Gastroesophageal sphincter (tissue), 4 donors: Measurements from ENCODE around the gene GDF7. TPM values are rescaled to one million over a fixed set of nuclear protein-coding genes. Genes with fewer than 3 reads are reported as not detected.

ENCODE experiments used
- ATAC-seq: fragments of 150-250 bp; one replicate; pipeline ENCODE4 v1.9.1; 2016; ENCODE audit warnings: mild to moderate bottlenecking, moderate library complexity
- H3K27ac ChIP-seq, 4 donors: fragments of 200-600 bp; sonication (generic) in 3 of 4; 1 replicate in 3 of 4; 2 replicates in 1 of 4; pipeline ENCODE4 v1.5.1; 2016 to 2019
- H3K27me3 ChIP-seq: fragments of 200-600 bp; sonication (generic); one replicate; pipeline ENCODE4 v1.5.1; 2019
- H3K36me3 ChIP-seq, 2 donors: fragments of 200-600 bp; sonication (generic); one replicate each; pipeline ENCODE4 v1.5.1; 2019; ENCODE audit warnings: control low read depth in 1 of 2
- H3K4me1 ChIP-seq, 3 donors: fragments of 200-600 bp; sonication (generic); 1 replicate in 2 of 3; 2 replicates in 1 of 3; pipeline ENCODE4 v1.5.1; 2016 to 2019; ENCODE audit warnings: control low read depth in 2 of 3
- H3K4me3 ChIP-seq, 2 donors: fragments of 200-600 bp; sonication (generic); one replicate each; pipeline ENCODE4 v1.5.1; 2019; ENCODE audit warnings: mild to moderate bottlenecking in 1 of 2, moderate library complexity in 1 of 2
- H3K9me3 ChIP-seq, 3 donors: fragments of 200-600 bp; sonication (generic); one replicate each; pipeline ENCODE4 v1.5.1; 2017 to 2019; ENCODE audit warnings: control low read depth in 2 of 3
- CTCF ChIP-seq, 4 experiments: fragments of 200-600 bp in 2 of 4; fragments of 450-650 bp in 2 of 4; sonication (generic) in 1 of 4; IDR thresholded peaks; one replicate each; pipeline ENCODE4 v1.5.1; 2017 to 2019; ENCODE audit warnings: antibody characterized with exemption in 4 of 4, mild to moderate bottlenecking in 2 of 4, moderate library complexity in 2 of 4
- EP300 ChIP-seq: sonication (generic); formaldehyde crosslinking; IDR thresholded peaks from one replicate; pipeline ENCODE4 v1.6.1; 2017; ENCODE audit warnings: antibody characterized with exemption, mild to moderate bottlenecking
- POLR2A ChIP-seq, 2 donors: fragments of 450-650 bp; IDR thresholded peaks; one replicate each; pipeline ENCODE4 v1.6.1; 2017; ENCODE audit warnings: antibody characterized with exemption in 2 of 2, mild to moderate bottlenecking in 2 of 2, moderate library complexity in 1 of 2
- POLR2AphosphoS5 ChIP-seq: sonication (generic); formaldehyde crosslinking; IDR thresholded peaks from one replicate; pipeline ENCODE4 v1.6.1; 2017; ENCODE audit warnings: antibody characterized with exemption
- WGBS, 2 donors: methylation state at CpG; one replicate each; pipeline ENCODE4 v1.1.5; 2018; ENCODE audit warnings: low coverage in 1 of 2; 5-methylcytosine and 5-hydroxymethylcytosine counted together
- total RNA-seq, 4 donors: library from RNA; depleted of rRNA; stranded (reverse); fragments of >200 nt; gene quantifications; one replicate each; pipeline ENCODE4 v1.1.0, GENCODE V29; 2016

The GDF7 gene
- total RNA-seq, 4 donors from 2014 or later, result 1.2 to 19.9 (median 15.3) TPM

DNA sequence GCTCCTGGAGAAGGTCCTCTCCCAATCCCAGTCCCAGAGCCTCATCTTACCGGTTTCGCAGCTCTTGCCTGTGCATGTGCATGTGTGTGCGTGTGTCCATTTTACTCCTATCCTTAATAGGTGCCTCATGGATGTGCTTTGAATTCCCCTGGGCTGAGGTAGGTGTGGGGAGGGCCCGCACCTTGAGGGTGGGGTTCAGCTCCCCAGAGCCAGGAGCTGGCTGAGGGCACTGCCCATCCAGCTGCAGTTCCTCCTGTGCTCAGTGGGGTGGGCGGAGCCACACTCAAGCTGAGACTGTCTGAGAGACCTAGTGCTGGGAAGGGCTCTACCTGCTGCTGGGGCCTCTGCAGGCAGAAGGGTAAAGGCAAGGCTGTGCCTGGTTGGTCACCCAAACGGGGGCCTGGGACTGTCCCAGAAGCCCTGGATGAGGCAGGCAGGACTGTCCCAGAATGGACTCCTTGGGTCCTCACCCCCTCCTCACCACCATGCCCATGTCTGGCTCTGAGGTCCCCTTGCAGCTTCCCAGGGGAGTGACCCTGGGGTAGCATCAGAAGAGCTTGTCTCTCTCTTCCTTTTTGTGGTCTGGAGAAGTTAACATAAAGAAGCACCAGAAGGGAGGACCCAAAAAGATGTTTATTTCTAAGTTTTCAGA, 8.9 kb downstream of the GDF7 start:
- no peak for TF ChIP-seq CTCF (IDR thresholded peaks at IDR 0.05)
- TF ChIP-seq POLR2AphosphoS5, result no peak
- TF ChIP-seq EP300, result no peak
- TF ChIP-seq POLR2A (IDR thresholded peaks at IDR 0.05), result no peak
- H3K4me3 ChIP-seq, result no peak overlapping the region
- no peaks in the 10 kb centered on the region for H3K9me3 ChIP-seq
- H3K27ac ChIP-seq, result peak overlapping the region in 2 of 4 donors; percentile 61 to 65
- 76 to 90% methylated on average over 3 of the region's 6 CpGs for WGBS, 2 donors
- H3K27me3 ChIP-seq, result peaks cover 36% of the 10 kb centered on the region
- peaks cover 0 to 74% (median 4%) of the 10 kb centered on the region in 3 donors for H3K4me1 ChIP-seq
- ATAC-seq, result peak; percentile 3
- peaks cover 0 to 12% of the 10 kb centered on the region in 2 donors for H3K36me3 ChIP-seq

- 79 to 100% methylated on average over 2 to 6 of the region's 12 CpGs for WGBS, 2 donors
- peak overlapping the region in 2 of 4 donors; percentile 61 to 65 for H3K27ac ChIP-seq
- peak; percentile 72 for ATAC-seq
Observed at GRCh38 chr2:20676353-20677215, 9.6 kb downstream of the GDF7 start.

DNA sequence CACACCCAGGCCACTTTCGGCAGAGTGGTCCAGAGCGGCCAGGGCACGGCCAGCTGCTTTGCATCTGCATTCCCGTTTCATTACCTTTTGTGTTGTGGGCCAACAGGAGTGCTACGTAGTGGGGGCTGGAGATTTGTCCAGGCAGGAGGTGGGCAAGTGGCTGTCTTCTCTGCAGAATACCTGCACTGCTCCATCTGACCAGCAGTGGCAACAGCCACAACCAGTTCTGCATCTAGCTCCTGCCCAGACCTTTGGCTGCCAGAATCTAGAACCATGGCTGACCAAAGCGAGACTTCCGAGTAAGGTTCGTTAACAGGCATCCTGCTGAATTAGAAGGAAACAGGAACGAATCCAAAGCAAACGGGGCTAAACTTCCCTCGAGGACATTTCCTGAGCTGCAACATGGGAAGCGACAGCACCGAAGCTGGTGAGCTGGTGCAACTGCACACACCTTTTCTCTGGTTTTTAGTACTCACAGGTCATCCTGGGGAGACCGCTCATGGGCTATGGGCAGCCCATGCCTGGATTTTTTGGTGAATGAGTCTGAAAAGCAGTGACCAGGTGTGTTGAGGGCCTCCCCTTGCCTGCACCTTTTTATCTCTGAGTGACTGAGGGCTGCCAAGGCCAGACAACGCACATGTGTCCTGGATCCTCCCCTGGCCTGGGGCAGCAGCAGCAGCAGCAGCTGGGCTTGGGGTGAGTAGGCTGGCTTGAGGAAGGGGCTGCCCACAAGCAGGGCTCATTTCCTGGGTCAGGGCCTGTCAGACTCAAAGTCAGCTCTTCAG, 10.5 kb downstream of the GDF7 start:
- 69 to 91% methylated on average over 3 to 6 of the region's 15 CpGs for WGBS, 2 donors
- TF ChIP-seq EP300, result no peak
- TF ChIP-seq POLR2AphosphoS5, result no peak
- TF ChIP-seq POLR2A (IDR thresholded peaks at IDR 0.05), result no peak
- TF ChIP-seq CTCF (IDR thresholded peaks at IDR 0.05), result no peak
- H3K27me3 ChIP-seq, result peaks cover 19% of the 10 kb centered on the region

More at GRCh38 chr2:20676353-20677215, 9.6 kb downstream of the GDF7 start:
- H3K4me1 ChIP-seq, result peaks cover 0 to 66% (median 0%) of the 10 kb centered on the region in 3 donors
- TF ChIP-seq POLR2AphosphoS5 (no peak), POLR2A (IDR thresholded peaks at IDR 0.05) (no peak), EP300 (no peak), CTCF (IDR thresholded peaks at IDR 0.05) (peak in 3 of 4 experiments; percentile 15 to 37 (median 33))
- H3K4me3 ChIP-seq, result no peak overlapping the region
- H3K36me3 ChIP-seq, result peaks cover 0 to 16% of the 10 kb centered on the region in 2 donors
- no peaks in the 10 kb centered on the region for H3K9me3 ChIP-seq
- peaks cover 28% of the 10 kb centered on the region for H3K27me3 ChIP-seq

DNA sequence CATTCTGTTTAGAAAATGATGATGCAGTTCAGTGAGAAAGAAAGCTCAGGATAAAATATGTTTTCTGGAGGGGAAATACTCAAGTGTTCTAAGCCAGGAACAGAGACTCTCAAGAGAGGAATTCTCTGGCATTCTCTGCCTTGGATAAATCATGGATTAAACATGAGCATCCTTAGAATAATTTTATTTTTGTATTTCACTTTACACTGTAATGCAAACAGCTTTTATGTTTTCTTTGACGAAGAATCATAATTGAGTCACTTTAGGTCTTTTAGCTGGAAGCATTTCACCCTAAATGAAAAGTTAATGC, 11.1 kb downstream of the GDF7 start:
- H3K4me1 ChIP-seq, result peaks cover 0 to 52% (median 0%) of the 10 kb centered on the region in 3 donors
- 92 to 100% methylated on average over 1 of the region's 1 CpG for WGBS, 2 donors

More for the DNA sequence above, 10.5 kb downstream of the GDF7 start:
- H3K4me3 ChIP-seq, result no peak overlapping the region
- H3K36me3 ChIP-seq, result peaks cover 0 to 24% of the 10 kb centered on the region in 2 donors
- ATAC-seq, result no peak
- peaks cover 0 to 57% (median 0%) of the 10 kb centered on the region in 3 donors for H3K4me1 ChIP-seq
- no peak overlapping the region for H3K27ac ChIP-seq
- no peaks in the 10 kb centered on the region for H3K9me3 ChIP-seq

More for the DNA sequence above, 11.1 kb downstream of the GDF7 start:
- peaks cover 14% of the 10 kb centered on the region for H3K27me3 ChIP-seq
- no peak for ATAC-seq
- H3K4me3 ChIP-seq, result no peak overlapping the region
- peaks cover 0 to 29% of the 10 kb centered on the region in 2 donors for H3K36me3 ChIP-seq
- no peak for TF ChIP-seq POLR2A (IDR thresholded peaks at IDR 0.05)
- no peak for TF ChIP-seq CTCF (IDR thresholded peaks at IDR 0.05)
- TF ChIP-seq EP300, result no peak
- TF ChIP-seq POLR2AphosphoS5, result no peak
- H3K27ac ChIP-seq, result no peak overlapping the region
- H3K9me3 ChIP-seq, result no peaks in the 10 kb centered on the region
